ENCODE results near the gene SLC12A3.

SLC12A3 gene

GRCh38 chr16:56864960-56865359 is at the start of gene SLC12A3:
SLC12A3 (plus strand) TSS chr16:56865207; CDS start chr16:56865236, 29 bp downstream.
- Histone ChIP-seq H3K4me1 (ENCODE audit: control insufficient read depth, insufficient read depth, low read length) (peaks cover 5% of the 10 kb centered on the region), H3K9me3 (ENCODE audit: control insufficient read depth in 2 of 2, low read length in 2 of 2) (no peaks in the 10 kb centered on the region), H3K4me3 (ENCODE audit: low read length in 2 of 2) (no peak within 1 kb of the TSS), H3K27ac (ENCODE audit: low read length) (no peak within 1 kb of the TSS), H3K9ac (ENCODE audit: low read length in 2 of 2) (no peak within 1 kb of the TSS), H3K36me3 (ENCODE audit: control insufficient read depth in 2 of 2, insufficient read depth in 2 of 2, low read length in 2 of 2) (no peaks in the 10 kb centered on the region), H3K27me3 (ENCODE audit: control insufficient read depth in 1 of 2, insufficient read depth in 2 of 2, low read length in 2 of 2) (no peaks in the 10 kb centered on the region)

- Histone ChIP-seq H3K4me1 (ENCODE audit: control insufficient read depth, insufficient read depth, low read length) (peaks cover 2% of the 10 kb centered on the region), H3K36me3 (ENCODE audit: control insufficient read depth in 2 of 2, insufficient read depth in 2 of 2, low read length in 2 of 2) (peaks cover 4 to 12% of the 10 kb centered on the region in 2 donors), H3K27me3 (ENCODE audit: control insufficient read depth in 1 of 2, insufficient read depth in 2 of 2, low read length in 2 of 2) (no peaks in the 10 kb centered on the region), H3K4me3 (ENCODE audit: low read length in 2 of 2) (no peak overlapping the region), H3K9ac (ENCODE audit: low read length in 2 of 2) (no peak overlapping the region), H3K9me3 (ENCODE audit: control insufficient read depth in 2 of 2, low read length in 2 of 2) (no peaks in the 10 kb centered on the region), H3K27ac (ENCODE audit: low read length) (no peak overlapping the region)
Observed at GRCh38 chr16:56815721-56816120, 49.3 kb upstream of the SLC12A3 start.

- Histone ChIP-seq H3K27me3 (ENCODE audit: control insufficient read depth in 1 of 2, insufficient read depth in 2 of 2, low read length in 2 of 2) (no peaks in the 10 kb centered on the region), H3K4me3 (ENCODE audit: low read length in 2 of 2) (no peak overlapping the region), H3K9ac (ENCODE audit: low read length in 2 of 2) (no peak overlapping the region), H3K27ac (ENCODE audit: low read length) (no peak overlapping the region), H3K4me1 (ENCODE audit: control insufficient read depth, insufficient read depth, low read length) (peaks cover 2% of the 10 kb centered on the region), H3K9me3 (ENCODE audit: control insufficient read depth in 2 of 2, low read length in 2 of 2) (no peaks in the 10 kb centered on the region), H3K36me3 (ENCODE audit: control insufficient read depth in 2 of 2, insufficient read depth in 2 of 2, low read length in 2 of 2) (peaks cover 13 to 15% of the 10 kb centered on the region in 2 donors)
Observed at GRCh38 chr16:56817056-56817455, 48.0 kb upstream of the SLC12A3 start.

- no peak overlapping the region for H3K4me3 ChIP-seq (ENCODE audit: low read length in 2 of 2)
- no peak overlapping the region for H3K9ac ChIP-seq (ENCODE audit: low read length in 2 of 2)
- H3K36me3 ChIP-seq (ENCODE audit: control insufficient read depth in 2 of 2, insufficient read depth in 2 of 2, low read length in 2 of 2) = peaks cover 13 to 15% of the 10 kb centered on the region in 2 donors
- peaks cover 2% of the 10 kb centered on the region for H3K4me1 ChIP-seq (ENCODE audit: control insufficient read depth, insufficient read depth, low read length)
- H3K9me3 ChIP-seq (ENCODE audit: control insufficient read depth in 2 of 2, low read length in 2 of 2) = no peaks in the 10 kb centered on the region
- H3K27me3 ChIP-seq (ENCODE audit: control insufficient read depth in 1 of 2, insufficient read depth in 2 of 2, low read length in 2 of 2) = no peaks in the 10 kb centered on the region
- no peak overlapping the region for H3K27ac ChIP-seq (ENCODE audit: low read length)
Observed at GRCh38 chr16:56817938-56818337, 47.1 kb upstream of the SLC12A3 start.

- Histone ChIP-seq H3K27me3 (ENCODE audit: control insufficient read depth in 1 of 2, insufficient read depth in 2 of 2, low read length in 2 of 2) (no peaks in the 10 kb centered on the region), H3K4me3 (ENCODE audit: low read length in 2 of 2) (no peak overlapping the region), H3K9me3 (ENCODE audit: control insufficient read depth in 2 of 2, low read length in 2 of 2) (no peaks in the 10 kb centered on the region), H3K9ac (ENCODE audit: low read length in 2 of 2) (no peak overlapping the region), H3K27ac (ENCODE audit: low read length) (no peak overlapping the region), H3K36me3 (ENCODE audit: control insufficient read depth in 2 of 2, insufficient read depth in 2 of 2, low read length in 2 of 2) (peaks cover 21 to 24% of the 10 kb centered on the region in 2 donors), H3K4me1 (ENCODE audit: control insufficient read depth, insufficient read depth, low read length) (no peaks in the 10 kb centered on the region)
Observed at GRCh38 chr16:56823081-56823733, 41.8 kb upstream of the SLC12A3 start.

- Histone ChIP-seq H3K9me3 (ENCODE audit: control insufficient read depth in 2 of 2, low read length in 2 of 2) (no peaks in the 10 kb centered on the region), H3K27ac (ENCODE audit: low read length) (no peak overlapping the region), H3K4me1 (ENCODE audit: control insufficient read depth, insufficient read depth, low read length) (no peaks in the 10 kb centered on the region), H3K9ac (ENCODE audit: low read length in 2 of 2) (no peak overlapping the region), H3K36me3 (ENCODE audit: control insufficient read depth in 2 of 2, insufficient read depth in 2 of 2, low read length in 2 of 2) (peaks cover 18 to 22% of the 10 kb centered on the region in 2 donors), H3K4me3 (ENCODE audit: low read length in 2 of 2) (no peak overlapping the region), H3K27me3 (ENCODE audit: control insufficient read depth in 1 of 2, insufficient read depth in 2 of 2, low read length in 2 of 2) (no peaks in the 10 kb centered on the region)
Observed at GRCh38 chr16:56824331-56824730, 40.7 kb upstream of the SLC12A3 start.

GRCh38 chr16:56824804-56825203 is 40.2 kb upstream of the SLC12A3 start:
- H3K9me3 ChIP-seq (ENCODE audit: control insufficient read depth in 2 of 2, low read length in 2 of 2) = no peaks in the 10 kb centered on the region
- H3K9ac ChIP-seq (ENCODE audit: low read length in 2 of 2) = no peak overlapping the region
- H3K36me3 ChIP-seq (ENCODE audit: control insufficient read depth in 2 of 2, insufficient read depth in 2 of 2, low read length in 2 of 2) = peaks cover 17 to 20% of the 10 kb centered on the region in 2 donors
- no peak overlapping the region for H3K27ac ChIP-seq (ENCODE audit: low read length)
- no peaks in the 10 kb centered on the region for H3K4me1 ChIP-seq (ENCODE audit: control insufficient read depth, insufficient read depth, low read length)
- H3K4me3 ChIP-seq (ENCODE audit: low read length in 2 of 2) = no peak overlapping the region
- no peaks in the 10 kb centered on the region for H3K27me3 ChIP-seq (ENCODE audit: control insufficient read depth in 1 of 2, insufficient read depth in 2 of 2, low read length in 2 of 2)

- Histone ChIP-seq H3K4me3 (ENCODE audit: low read length in 2 of 2) (no peak overlapping the region), H3K27me3 (ENCODE audit: control insufficient read depth in 1 of 2, insufficient read depth in 2 of 2, low read length in 2 of 2) (no peaks in the 10 kb centered on the region), H3K9ac (ENCODE audit: low read length in 2 of 2) (no peak overlapping the region), H3K36me3 (ENCODE audit: control insufficient read depth in 2 of 2, insufficient read depth in 2 of 2, low read length in 2 of 2) (peaks cover 18 to 20% of the 10 kb centered on the region in 2 donors), H3K27ac (ENCODE audit: low read length) (no peak overlapping the region), H3K9me3 (ENCODE audit: control insufficient read depth in 2 of 2, low read length in 2 of 2) (no peaks in the 10 kb centered on the region), H3K4me1 (ENCODE audit: control insufficient read depth, insufficient read depth, low read length) (no peaks in the 10 kb centered on the region)
Observed at GRCh38 chr16:56825826-56826225, 39.2 kb upstream of the SLC12A3 start.

- Histone ChIP-seq H3K4me3 (ENCODE audit: low read length in 2 of 2) (no peak overlapping the region), H3K9me3 (ENCODE audit: control insufficient read depth in 2 of 2, low read length in 2 of 2) (no peaks in the 10 kb centered on the region), H3K9ac (ENCODE audit: low read length in 2 of 2) (no peak overlapping the region), H3K27me3 (ENCODE audit: control insufficient read depth in 1 of 2, insufficient read depth in 2 of 2, low read length in 2 of 2) (no peaks in the 10 kb centered on the region), H3K36me3 (ENCODE audit: control insufficient read depth in 2 of 2, insufficient read depth in 2 of 2, low read length in 2 of 2) (peaks cover 25 to 28% of the 10 kb centered on the region in 2 donors), H3K27ac (ENCODE audit: low read length) (no peak overlapping the region), H3K4me1 (ENCODE audit: control insufficient read depth, insufficient read depth, low read length) (no peaks in the 10 kb centered on the region)
Observed at GRCh38 chr16:56828647-56829046, 36.4 kb upstream of the SLC12A3 start.

- H3K9me3 ChIP-seq (ENCODE audit: control insufficient read depth in 2 of 2, low read length in 2 of 2) = no peaks in the 10 kb centered on the region
- no peak overlapping the region for H3K9ac ChIP-seq (ENCODE audit: low read length in 2 of 2)
- H3K4me1 ChIP-seq (ENCODE audit: control insufficient read depth, insufficient read depth, low read length) = no peaks in the 10 kb centered on the region
- H3K36me3 ChIP-seq (ENCODE audit: control insufficient read depth in 2 of 2, insufficient read depth in 2 of 2, low read length in 2 of 2) = peaks cover 26 to 34% of the 10 kb centered on the region in 2 donors
- H3K27ac ChIP-seq (ENCODE audit: low read length) = no peak overlapping the region
- no peaks in the 10 kb centered on the region for H3K27me3 ChIP-seq (ENCODE audit: control insufficient read depth in 1 of 2, insufficient read depth in 2 of 2, low read length in 2 of 2)
- no peak overlapping the region for H3K4me3 ChIP-seq (ENCODE audit: low read length in 2 of 2)
Observed at GRCh38 chr16:56830669-56831068, 34.3 kb upstream of the SLC12A3 start.

- Histone ChIP-seq H3K27me3 (ENCODE audit: control insufficient read depth in 1 of 2, insufficient read depth in 2 of 2, low read length in 2 of 2) (no peaks in the 10 kb centered on the region), H3K9ac (ENCODE audit: low read length in 2 of 2) (no peak overlapping the region), H3K27ac (ENCODE audit: low read length) (no peak overlapping the region), H3K4me1 (ENCODE audit: control insufficient read depth, insufficient read depth, low read length) (no peaks in the 10 kb centered on the region), H3K9me3 (ENCODE audit: control insufficient read depth in 2 of 2, low read length in 2 of 2) (no peaks in the 10 kb centered on the region), H3K36me3 (ENCODE audit: control insufficient read depth in 2 of 2, insufficient read depth in 2 of 2, low read length in 2 of 2) (peaks cover 38 to 41% of the 10 kb centered on the region in 2 donors), H3K4me3 (ENCODE audit: low read length in 2 of 2) (no peak overlapping the region)
Observed at GRCh38 chr16:56832768-56833167, 32.2 kb upstream of the SLC12A3 start.
